ENCODE data around the gene PDCD2.

GRCh38 chr6:170597278-170597677 is 12.8 kb upstream of the PDCD2 start:
- TF ChIP-seq CTCF (IDR thresholded peaks at IDR 0.05) (no peak), POLR2AphosphoS5 (IDR thresholded peaks at IDR 0.05) (no peak)
